ENCODE results near the gene COL27A1. TPM values are rescaled to one million over a fixed set of nuclear protein-coding genes. Genes with fewer than 3 reads are reported as not detected.

The COL27A1 gene
- total and polyA plus RNA-seq, 2 donors (not counting 1 experiment from before 2014, with no cell fraction given): 0.16 to 0.27 TPM

GRCh38 chr9:114216976-114217375 lies 61.6 kb downstream of the COL27A1 start:
- no peaks in the 10 kb centered on the region for H3K4me1 Mint-ChIP-seq
- no peak for DNase-seq
- Histone ChIP-seq H3K27ac (ENCODE audit: low read length in 2 of 2) (no peak overlapping the region), H3K36me3 (replicated peaks in 1 of 2; ENCODE audit: control extremely low read depth in 1 of 2, control insufficient read depth in 1 of 2, extremely low read depth in 1 of 2, insufficient read depth in 2 of 2, low read length in 1 of 2) (no peaks in the 10 kb centered on the region), H3K79me2 (ENCODE audit: control insufficient read depth, insufficient read depth, low read length) (no peaks in the 10 kb centered on the region), H3K4me3 (ENCODE audit: control extremely low read depth in 1 of 5, extremely low read depth in 1 of 5, insufficient read depth in 1 of 5, low read depth in 2 of 5, low read length in 4 of 5) (no peak overlapping the region), H3K4me2 (replicated peaks; ENCODE audit: low read depth, low read length, poor library complexity, severe bottlenecking) (no peak overlapping the region), H4K20me1 (ENCODE audit: control insufficient read depth, insufficient read depth, low read length, poor library complexity, severe bottlenecking) (no peaks in the 10 kb centered on the region), H2AFZ (ENCODE audit: insufficient read depth, low read depth, low read length, poor library complexity, severe bottlenecking) (no peak overlapping the region), H3K4me1 (ENCODE audit: control insufficient read depth in 2 of 2, insufficient read depth in 2 of 2, low read length in 2 of 2) (no peaks in the 10 kb centered on the region), H3K9ac (ENCODE audit: low read length) (no peak overlapping the region), H3K27me3 (replicated peaks in 1 of 4; ENCODE audit: control extremely low read depth in 1 of 4, control insufficient read depth in 3 of 4, insufficient read depth in 4 of 4, low read length in 3 of 4) (no peaks in the 10 kb centered on the region), H3K9me3 (ENCODE audit: control extremely low read depth in 1 of 3, control insufficient read depth in 2 of 3, insufficient read depth in 1 of 3, low read length in 2 of 3) (no peaks in the 10 kb centered on the region)
- ChIA-PET POLR2A (no interaction called here), CTCF (no interaction called here)
- TF ChIP-seq EZH2 (IDR thresholded peaks at IDR 0.05; ENCODE audit: borderline replicate concordance, insufficient read depth, low read depth, low read length, poor library complexity, severe bottlenecking): no peak
- no peak for TF ChIP-seq CTCF (IDR thresholded peaks at IDR 0.05)
- H3K4me3 Mint-ChIP-seq: no peak overlapping the region
- intact Hi-C loops (cut with micrococcal nuclease): no loop called here
- H3K9me3 Mint-ChIP-seq (ENCODE audit: insufficient read depth): no peaks in the 10 kb centered on the region
- no peak for ATAC-seq (ENCODE audit: low read depth)
- peaks cover 5% of the 10 kb centered on the region for H3K27me3 Mint-ChIP-seq
- H3K27ac Mint-ChIP-seq: no peak overlapping the region
- WGBS (ENCODE audit: insufficient coverage): 83% methylated on average over 2 of the region's 4 CpGs

- WGBS (ENCODE audit: insufficient coverage): 91% methylated on average over 6 of the region's 11 CpGs
- CTCF ChIA-PET: interaction anchor here (1.1 kb wide), 1 partner anchor 137 kb away, joined by 3 read pairs; no protein-coding TSS in a partner anchor
These were observed 63.2 kb downstream of the COL27A1 start for GRCh38 chr9:114218264-114219120.

More at GRCh38 chr9:114218264-114219120, 63.2 kb downstream of the COL27A1 start:
- H3K9ac ChIP-seq (ENCODE audit: low read length): no peak overlapping the region
- no peaks in the 10 kb centered on the region for H3K4me1 ChIP-seq (ENCODE audit: control insufficient read depth in 2 of 2, insufficient read depth in 2 of 2, low read length in 2 of 2)
- no peak overlapping the region for H3K27ac ChIP-seq (ENCODE audit: low read length in 2 of 2)
- no peak overlapping the region for H3K4me2 ChIP-seq (replicated peaks; ENCODE audit: low read depth, low read length, poor library complexity, severe bottlenecking)
- H3K79me2 ChIP-seq (ENCODE audit: control insufficient read depth, insufficient read depth, low read length): no peaks in the 10 kb centered on the region
- Mint-ChIP-seq H3K27ac (no peak overlapping the region), H3K4me1 (no peaks in the 10 kb centered on the region), H3K9me3 (ENCODE audit: insufficient read depth) (no peaks in the 10 kb centered on the region), H3K27me3 (peaks cover 5% of the 10 kb centered on the region), H3K4me3 (no peak overlapping the region)
- POLR2A ChIA-PET: no interaction called here
- H3K4me3 ChIP-seq (ENCODE audit: control extremely low read depth in 1 of 5, extremely low read depth in 1 of 5, insufficient read depth in 1 of 5, low read depth in 2 of 5, low read length in 4 of 5): no peak overlapping the region
- ATAC-seq (ENCODE audit: low read depth): no peak
- no peaks in the 10 kb centered on the region for H3K9me3 ChIP-seq (ENCODE audit: control extremely low read depth in 1 of 3, control insufficient read depth in 2 of 3, insufficient read depth in 1 of 3, low read length in 2 of 3)
- intact Hi-C loops (cut with micrococcal nuclease): no loop called here
- no peak overlapping the region for H2AFZ ChIP-seq (ENCODE audit: insufficient read depth, low read depth, low read length, poor library complexity, severe bottlenecking)
- H3K27me3 ChIP-seq (replicated peaks in 1 of 4; ENCODE audit: control extremely low read depth in 1 of 4, control insufficient read depth in 3 of 4, insufficient read depth in 4 of 4, low read length in 3 of 4): no peaks in the 10 kb centered on the region
- DNase-seq: no peak
- TF ChIP-seq CTCF (IDR thresholded peaks at IDR 0.05) (no peak), EZH2 (IDR thresholded peaks at IDR 0.05; ENCODE audit: borderline replicate concordance, insufficient read depth, low read depth, low read length, poor library complexity, severe bottlenecking) (no peak)
- H3K36me3 ChIP-seq (replicated peaks in 1 of 2; ENCODE audit: control extremely low read depth in 1 of 2, control insufficient read depth in 1 of 2, extremely low read depth in 1 of 2, insufficient read depth in 2 of 2, low read length in 1 of 2): no peaks in the 10 kb centered on the region
- H4K20me1 ChIP-seq (ENCODE audit: control insufficient read depth, insufficient read depth, low read length, poor library complexity, severe bottlenecking): no peaks in the 10 kb centered on the region
